Measurements from ENCODE around the gene PAPPA2. TPM values are rescaled to one million over a fixed set of nuclear protein-coding genes. Genes with fewer than 3 reads are reported as not detected.

Gene PAPPA2
- total RNA-seq, 1 experiment from 2014 or later: 0.03 TPM

- DNase-seq (ENCODE audit: low read depth, low spot score) (no peak), ATAC-seq (no peak)
- Histone ChIP-seq H3K27ac (ENCODE audit: low read length) (no peak overlapping the region), H3K27me3 (ENCODE audit: control insufficient read depth, insufficient read depth, low read length) (no peaks in the 10 kb centered on the region), H3K4me1 (ENCODE audit: control insufficient read depth, insufficient read depth, low read length) (no peaks in the 10 kb centered on the region), H3K4me3 (ENCODE audit: low read depth in 2 of 2, low read length in 2 of 2) (no peak overlapping the region), H3K36me3 (ENCODE audit: control insufficient read depth, insufficient read depth, low read length) (no peaks in the 10 kb centered on the region), H3K9me3 (ENCODE audit: control insufficient read depth, insufficient read depth, low read depth, low read length) (no peaks in the 10 kb centered on the region)
- CTCF ChIA-PET: no interaction called here
- POLR2A ChIA-PET: no interaction called here
- in situ Hi-C loops (cut with HindIII; ENCODE audit: low pct_unique_long_range_greater_than_20kb, low sequenced_read_pairs): no loop called here
- no TSS peak for BruUV-seq (replicated peaks)
- TF ChIP-seq CTCF (IDR thresholded peaks at IDR 0.05) (no peak), TCF7L2 (IDR thresholded peaks at IDR 0.05; ENCODE audit: low read depth, low read length) (no peak), POLR2AphosphoS5 (IDR thresholded peaks at IDR 0.05; ENCODE audit: low read depth, low read length) (no peak), SIN3A (IDR thresholded peaks at IDR 0.05; ENCODE audit: borderline replicate concordance, insufficient read depth, low read depth, low read length) (no peak), REST (IDR thresholded peaks at IDR 0.05; ENCODE audit: insufficient read depth in 1 of 2, low read depth in 2 of 2, low read length in 1 of 2) (no peak)
- intact Hi-C loops (cut with micrococcal nuclease; ENCODE audit: unreplicated experiment): no loop called here
Observed at GRCh38 chr1:176785791-176786190, 322.8 kb downstream of the PAPPA2 start.

- in situ Hi-C loops (cut with HindIII; ENCODE audit: low pct_unique_long_range_greater_than_20kb, low sequenced_read_pairs) (no loop called here), intact Hi-C loops (cut with micrococcal nuclease; ENCODE audit: unreplicated experiment) (no loop called here)
- Histone ChIP-seq H3K27me3 (ENCODE audit: control insufficient read depth, insufficient read depth, low read length) (no peaks in the 10 kb centered on the region), H3K4me1 (ENCODE audit: control insufficient read depth, insufficient read depth, low read length) (no peaks in the 10 kb centered on the region), H3K27ac (ENCODE audit: low read length) (no peak overlapping the region), H3K36me3 (ENCODE audit: control insufficient read depth, insufficient read depth, low read length) (no peaks in the 10 kb centered on the region), H3K4me3 (ENCODE audit: low read depth in 2 of 2, low read length in 2 of 2) (no peak overlapping the region), H3K9me3 (ENCODE audit: control insufficient read depth, insufficient read depth, low read depth, low read length) (no peaks in the 10 kb centered on the region)
- ChIA-PET CTCF (no interaction called here), POLR2A (no interaction called here)
- DNase-seq (ENCODE audit: low read depth, low spot score): no peak
- no peak for TF ChIP-seq TCF7L2 (IDR thresholded peaks at IDR 0.05; ENCODE audit: low read depth, low read length)
- no peak for TF ChIP-seq SIN3A (IDR thresholded peaks at IDR 0.05; ENCODE audit: borderline replicate concordance, insufficient read depth, low read depth, low read length)
- no peak for TF ChIP-seq REST (IDR thresholded peaks at IDR 0.05; ENCODE audit: insufficient read depth in 1 of 2, low read depth in 2 of 2, low read length in 1 of 2)
- TF ChIP-seq POLR2AphosphoS5 (IDR thresholded peaks at IDR 0.05; ENCODE audit: low read depth, low read length): no peak
- TF ChIP-seq CTCF (IDR thresholded peaks at IDR 0.05): no peak
- BruUV-seq (replicated peaks): no TSS peak
- no peak for ATAC-seq
Observed at GRCh38 chr1:176786274-176786673, 323.3 kb downstream of the PAPPA2 start.
